HFF-Myc (cell line): ENCODE measurements around the gene RPS6KL1.

Source experiments
- DNase-seq: peaks from one replicate; pipeline ENCODE4 v3.0.0-alpha.2; 2011; ENCODE audit warnings: low read depth; ENCODE audit errors: extremely low read depth
- H3K4me3 ChIP-seq: replicated peaks from 2 replicates; pipeline ENCODE4 v1.5.1; 2011; ENCODE audit warnings: low read depth, mild to moderate bottlenecking, control low read depth, low read length
- CTCF ChIP-seq: IDR thresholded peaks from 2 replicates; pipeline ENCODE4 v1.5.1; 2012; ENCODE audit warnings: mild to moderate bottlenecking, low read depth, low read length, control low read depth; ENCODE audit errors: missing control alignments

Gene RPS6KL1

GRCh38 chr14:74898083-74898482, 25.0 kb downstream of the RPS6KL1 start:
- no peak for TF ChIP-seq CTCF
- no peak for DNase-seq

GRCh38 chr14:74897642-74898041, 25.4 kb downstream of the RPS6KL1 start:
- no peak overlapping the region for H3K4me3 ChIP-seq
- DNase-seq: no peak
- no peak for TF ChIP-seq CTCF

More at GRCh38 chr14:74898083-74898482, 25.0 kb downstream of the RPS6KL1 start:
- H3K4me3 ChIP-seq: no peak overlapping the region

- TF ChIP-seq CTCF: no peak
- no peak for DNase-seq
- no peak overlapping the region for H3K4me3 ChIP-seq
These were observed 26.7 kb downstream of the RPS6KL1 start for GRCh38 chr14:74896400-74896799.

GRCh38 chr14:74893614-74894091, 29.4 kb downstream of the RPS6KL1 start:
- no peak overlapping the region for H3K4me3 ChIP-seq
- DNase-seq: no peak
- no peak for TF ChIP-seq CTCF

- TF ChIP-seq CTCF: no peak
- H3K4me3 ChIP-seq: no peak overlapping the region
- no peak for DNase-seq
These were observed 30.3 kb downstream of the RPS6KL1 start for GRCh38 chr14:74892745-74893144.

- no peak overlapping the region for H3K4me3 ChIP-seq
- DNase-seq: no peak
- TF ChIP-seq CTCF: no peak
These were observed 31.2 kb downstream of the RPS6KL1 start for GRCh38 chr14:74891870-74892269.

GRCh38 chr14:74890262-74890661, 32.8 kb downstream of the RPS6KL1 start:
- no peak for TF ChIP-seq CTCF
- H3K4me3 ChIP-seq: no peak overlapping the region
- no peak for DNase-seq
